Activated T-cell treated with anti-CD3 and anti-CD28 coated beads, Interleukin-2, amount 50 U/mL, for 4 hours (primary cell): ENCODE measurements around the gene CADPS. TPM values are rescaled to one million over a fixed set of nuclear protein-coding genes. Genes with fewer than 3 reads are reported as not detected.

Experiments
- ATAC-seq, 2 donors: fragments of 200-7000 bp; cut with Tn5 transposase; one replicate each; pipeline ENCODE4 v1.10.0; 2021
- DNase-seq: peaks from one replicate; pipeline ENCODE4 v3.0.0-alpha.2; 2020
- H3K27me3 Mint-ChIP-seq: one replicate; pipeline ENCODE4 v1.8.0; 2021; ENCODE audit warnings: low read depth, mixed read lengths
- H3K36me3 Mint-ChIP-seq: one replicate; pipeline ENCODE4 v1.8.0; 2022; ENCODE audit warnings: mixed read lengths; ENCODE audit not compliant: insufficient read depth
- H3K4me1 Mint-ChIP-seq: one replicate; pipeline ENCODE4 v1.8.0; 2021; ENCODE audit warnings: low read depth, mixed read lengths
- H3K4me3 Mint-ChIP-seq: one replicate; pipeline ENCODE4 v1.8.0; 2021; ENCODE audit warnings: mild to moderate bottlenecking, moderate library complexity, mixed read lengths
- H3K9me3 Mint-ChIP-seq: one replicate; pipeline ENCODE4 v1.8.0; 2021; ENCODE audit warnings: mixed read lengths
- total RNA-seq, 3 donors: library from RNA; stranded (reverse); gene quantifications; one replicate each; pipeline ENCODE4 v1.2.1, GENCODE V29; 2021

Gene CADPS
- total RNA-seq, 3 donors from 2014 or later, result not detected

DNA sequence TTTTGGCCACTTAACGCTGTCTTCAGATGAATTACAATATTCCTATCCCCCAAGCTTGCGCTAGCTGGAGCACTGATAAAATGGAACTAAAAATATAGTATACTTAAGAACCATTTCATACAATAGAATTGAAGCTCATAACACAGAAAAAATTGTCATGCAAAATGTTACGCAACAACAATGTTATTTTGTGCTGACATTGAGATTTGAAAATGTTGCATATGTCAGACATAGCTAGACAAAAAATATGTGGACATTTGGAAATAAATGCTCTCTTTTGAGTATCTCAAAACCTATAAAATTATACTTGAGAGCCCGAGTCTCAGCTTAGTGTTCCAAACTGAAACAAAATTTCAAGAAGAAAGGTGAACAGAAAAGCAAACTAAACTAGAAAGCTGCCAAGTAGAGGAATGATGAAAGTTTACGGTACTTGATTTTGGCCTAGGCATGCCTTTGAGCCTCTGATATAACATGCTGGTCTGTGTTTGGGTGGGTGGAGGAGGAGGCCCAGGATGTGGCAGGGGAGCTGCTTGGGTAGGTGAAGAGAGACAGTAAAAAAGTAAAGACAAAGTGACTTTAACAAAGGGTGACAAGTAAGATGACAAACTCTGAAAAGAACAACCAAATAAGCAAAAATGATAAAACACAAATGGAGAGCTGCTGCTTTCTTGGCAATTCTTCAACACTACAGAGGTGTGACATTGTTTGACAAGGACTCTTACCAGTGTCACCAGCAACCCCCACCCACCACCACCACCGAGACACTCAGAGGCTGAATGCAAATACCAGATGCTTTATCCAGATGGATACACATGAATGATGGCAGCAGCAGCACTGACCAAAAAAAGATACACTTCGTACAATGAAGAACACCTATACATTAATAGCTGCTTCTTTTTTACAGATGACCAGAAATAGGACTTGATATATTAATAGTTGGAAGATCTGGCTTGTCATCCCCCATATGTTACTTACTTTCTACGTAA is 372.6 kb downstream of the CADPS start:
- H3K4me3 Mint-ChIP-seq, result no peak overlapping the region
- no peaks in the 10 kb centered on the region for H3K36me3 Mint-ChIP-seq
- no peaks in the 10 kb centered on the region for H3K27me3 Mint-ChIP-seq
- H3K4me1 Mint-ChIP-seq, result no peaks in the 10 kb centered on the region
- ATAC-seq, result no peak
- DNase-seq, result no peak
- no peaks in the 10 kb centered on the region for H3K9me3 Mint-ChIP-seq

DNA sequence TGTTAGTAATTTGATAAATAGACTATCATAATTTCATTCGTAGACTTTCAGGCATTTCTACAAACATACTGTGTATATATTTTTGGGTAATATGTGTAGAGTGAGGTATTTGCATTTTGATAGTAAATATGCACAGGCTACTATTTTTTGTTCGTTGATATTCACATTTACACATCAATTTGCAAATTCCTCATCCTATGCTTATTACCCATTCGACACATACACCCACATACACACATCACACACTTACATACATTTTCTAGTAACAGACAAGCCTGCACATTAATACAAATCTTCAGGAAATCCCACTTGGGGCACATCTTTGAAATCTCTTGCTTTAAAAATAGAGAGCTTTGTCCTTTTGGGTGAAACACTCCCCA is 373.9 kb downstream of the CADPS start:
- Mint-ChIP-seq H3K27me3 (no peaks in the 10 kb centered on the region), H3K9me3 (no peaks in the 10 kb centered on the region), H3K4me3 (no peak overlapping the region), H3K4me1 (no peaks in the 10 kb centered on the region), H3K36me3 (no peaks in the 10 kb centered on the region)
- ATAC-seq (no peak), DNase-seq (no peak)

GRCh38 chr3:62500556-62501288 is 374.5 kb downstream of the CADPS start:
- no peak for DNase-seq

DNA sequence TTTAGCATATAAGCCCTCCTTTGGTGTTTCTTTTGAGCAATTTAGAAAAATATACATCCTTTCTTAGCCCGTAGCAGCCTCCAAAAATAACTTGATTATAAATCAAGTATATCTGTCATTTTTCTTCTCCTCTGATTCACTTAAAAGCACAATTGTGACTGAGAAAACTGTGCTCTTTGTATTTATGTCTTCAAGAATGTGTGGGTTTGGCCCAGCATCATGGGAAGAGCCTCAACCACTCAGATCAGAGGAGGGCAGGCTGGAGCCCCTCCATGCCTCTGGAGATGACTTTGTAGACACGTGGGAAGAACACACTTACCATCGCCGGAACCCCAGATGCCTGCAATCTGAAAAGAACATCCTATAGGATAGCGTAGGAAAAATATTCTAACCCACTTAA is 378.1 kb downstream of the CADPS start:
- Mint-ChIP-seq H3K4me1 (no peaks in the 10 kb centered on the region), H3K36me3 (no peaks in the 10 kb centered on the region), H3K27me3 (no peaks in the 10 kb centered on the region), H3K9me3 (no peaks in the 10 kb centered on the region), H3K4me3 (no peak overlapping the region)
- no peak for ATAC-seq
- DNase-seq, result no peak

More at GRCh38 chr3:62500556-62501288, 374.5 kb downstream of the CADPS start:
- no peaks in the 10 kb centered on the region for H3K4me1 Mint-ChIP-seq
- ATAC-seq, result no peak
- no peak overlapping the region for H3K4me3 Mint-ChIP-seq
- H3K36me3 Mint-ChIP-seq, result no peaks in the 10 kb centered on the region
- H3K27me3 Mint-ChIP-seq, result no peaks in the 10 kb centered on the region
- H3K9me3 Mint-ChIP-seq, result no peaks in the 10 kb centered on the region

- no peak for DNase-seq
- Mint-ChIP-seq H3K36me3 (no peaks in the 10 kb centered on the region), H3K4me3 (no peak overlapping the region), H3K4me1 (no peaks in the 10 kb centered on the region), H3K27me3 (no peaks in the 10 kb centered on the region), H3K9me3 (no peaks in the 10 kb centered on the region)
- no peak for ATAC-seq
Measured at GRCh38 chr3:62496503-62496902, 378.7 kb downstream of the CADPS start.

DNA sequence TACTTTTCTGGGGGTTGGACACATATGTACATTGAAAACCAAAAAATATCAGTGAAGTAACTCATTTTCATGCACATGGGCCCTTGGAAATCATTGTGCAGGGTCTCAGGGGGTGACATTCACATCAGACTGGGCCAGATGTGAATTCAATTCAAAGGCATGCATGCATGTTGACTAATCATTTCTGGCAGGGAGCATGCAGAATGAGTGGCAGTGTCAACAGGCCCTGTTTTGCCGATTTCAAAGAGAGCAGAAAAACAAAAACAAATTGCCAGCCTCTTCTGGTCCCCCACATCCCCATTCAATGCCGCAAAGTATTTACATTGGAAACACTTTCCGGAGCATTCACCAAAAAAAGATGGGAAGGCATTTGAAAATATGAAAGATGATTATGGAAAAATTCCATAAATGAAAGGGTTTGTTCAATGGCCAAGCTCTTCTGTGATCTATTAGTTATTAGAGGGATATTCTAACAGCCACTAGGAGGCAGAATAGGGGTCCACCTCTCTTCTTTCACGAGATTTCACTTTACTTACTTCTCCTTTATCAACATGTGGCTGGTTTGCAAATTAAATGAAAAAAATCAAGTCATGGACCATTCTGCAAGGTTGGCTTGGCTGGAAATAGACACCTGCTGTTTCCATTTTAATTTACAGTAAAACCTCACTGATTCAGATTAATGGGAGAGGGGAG is 382.0 kb downstream of the CADPS start:
- Mint-ChIP-seq H3K27me3 (no peaks in the 10 kb centered on the region), H3K4me1 (no peaks in the 10 kb centered on the region), H3K9me3 (no peaks in the 10 kb centered on the region), H3K36me3 (no peaks in the 10 kb centered on the region), H3K4me3 (no peak overlapping the region)
- ATAC-seq (no peak), DNase-seq (no peak)

- Mint-ChIP-seq H3K4me1 (no peaks in the 10 kb centered on the region), H3K4me3 (no peak overlapping the region), H3K9me3 (no peaks in the 10 kb centered on the region), H3K27me3 (peaks cover 3% of the 10 kb centered on the region), H3K36me3 (no peaks in the 10 kb centered on the region)
- no peak for DNase-seq
- no peak for ATAC-seq
Measured at GRCh38 chr3:62482961-62483360, 392.3 kb downstream of the CADPS start.

- ATAC-seq, result no peak
- Mint-ChIP-seq H3K4me1 (no peaks in the 10 kb centered on the region), H3K27me3 (peaks cover 3% of the 10 kb centered on the region), H3K9me3 (no peaks in the 10 kb centered on the region), H3K36me3 (no peaks in the 10 kb centered on the region), H3K4me3 (no peak overlapping the region)
- no peak for DNase-seq
Measured at GRCh38 chr3:62481962-62482361, 393.3 kb downstream of the CADPS start.

- ATAC-seq (no peak), DNase-seq (no peak)
- Mint-ChIP-seq H3K36me3 (no peaks in the 10 kb centered on the region), H3K4me3 (no peak overlapping the region), H3K27me3 (peaks cover 3% of the 10 kb centered on the region), H3K4me1 (no peaks in the 10 kb centered on the region), H3K9me3 (no peaks in the 10 kb centered on the region)
Measured at GRCh38 chr3:62480056-62480455, 395.2 kb downstream of the CADPS start.

DNA sequence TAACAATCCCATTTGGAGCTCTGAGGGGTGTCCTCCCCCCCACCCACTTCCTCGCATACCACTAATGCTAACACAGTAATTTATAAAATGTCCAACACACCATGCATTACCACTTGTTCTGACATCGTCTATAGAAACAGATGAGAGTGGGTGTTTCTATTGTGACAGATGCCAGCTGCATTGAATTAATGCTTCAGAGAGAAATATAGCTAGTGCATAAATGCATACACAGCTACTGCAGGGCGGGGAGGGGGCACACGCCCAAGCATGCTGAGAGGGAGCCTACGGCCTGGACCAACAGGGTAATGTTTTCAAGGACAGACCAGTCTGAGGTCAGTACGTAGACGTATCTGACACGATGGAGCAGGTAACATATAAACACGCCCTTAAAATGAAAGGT is 395.9 kb downstream of the CADPS start:
- no peak for ATAC-seq

GRCh38 chr3:62475306-62475705 is 399.9 kb downstream of the CADPS start:
- no peak overlapping the region for H3K4me3 Mint-ChIP-seq
- no peaks in the 10 kb centered on the region for H3K4me1 Mint-ChIP-seq
- peaks cover 3% of the 10 kb centered on the region for H3K27me3 Mint-ChIP-seq
- no peaks in the 10 kb centered on the region for H3K9me3 Mint-ChIP-seq
- DNase-seq (no peak), ATAC-seq (no peak)
- H3K36me3 Mint-ChIP-seq, result no peaks in the 10 kb centered on the region

More for the DNA sequence above, 395.9 kb downstream of the CADPS start:
- no peak for DNase-seq
- no peaks in the 10 kb centered on the region for H3K36me3 Mint-ChIP-seq
- no peaks in the 10 kb centered on the region for H3K9me3 Mint-ChIP-seq
- no peaks in the 10 kb centered on the region for H3K4me1 Mint-ChIP-seq
- peaks cover 3% of the 10 kb centered on the region for H3K27me3 Mint-ChIP-seq
- no peak overlapping the region for H3K4me3 Mint-ChIP-seq

DNA sequence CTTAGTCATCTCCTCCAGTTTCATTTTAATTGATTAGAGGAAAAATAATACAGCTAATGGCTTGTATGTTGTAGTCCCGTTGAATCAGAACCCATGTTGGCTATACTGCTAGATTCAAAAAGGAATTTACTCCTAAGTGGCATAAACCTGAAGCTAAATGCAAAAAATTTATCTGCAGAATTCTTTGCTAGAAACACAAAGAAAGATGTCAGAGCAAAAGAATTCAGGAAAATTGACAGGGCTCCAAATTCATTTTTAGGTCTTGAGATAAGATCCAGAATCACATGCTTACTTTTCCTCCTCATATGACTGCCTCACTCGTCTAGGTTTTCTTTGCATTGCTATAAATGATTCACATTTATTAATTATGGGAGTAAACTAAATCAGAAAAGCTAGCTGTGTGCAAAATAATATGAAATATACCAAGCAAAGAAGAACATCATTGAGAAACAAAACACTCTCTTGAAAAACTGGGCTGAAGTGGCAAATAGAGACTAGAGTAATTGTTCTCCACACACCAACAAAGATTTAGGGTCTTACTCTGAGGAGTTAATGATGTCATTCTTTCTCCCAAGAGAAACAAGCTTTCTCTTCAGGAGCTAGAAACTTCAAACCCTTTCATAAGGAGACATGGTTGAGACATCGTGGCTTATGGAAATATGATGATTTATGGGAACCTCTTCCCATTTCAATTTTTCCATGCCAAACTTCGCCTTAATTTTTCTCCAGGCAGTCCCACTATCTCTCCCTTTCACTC is 407.1 kb downstream of the CADPS start:
- DNase-seq (no peak), ATAC-seq (no peak)
- H3K4me1 Mint-ChIP-seq, result no peaks in the 10 kb centered on the region
- no peaks in the 10 kb centered on the region for H3K9me3 Mint-ChIP-seq
- H3K27me3 Mint-ChIP-seq, result peaks cover 5% of the 10 kb centered on the region
- H3K36me3 Mint-ChIP-seq, result no peaks in the 10 kb centered on the region
- no peak overlapping the region for H3K4me3 Mint-ChIP-seq

DNA sequence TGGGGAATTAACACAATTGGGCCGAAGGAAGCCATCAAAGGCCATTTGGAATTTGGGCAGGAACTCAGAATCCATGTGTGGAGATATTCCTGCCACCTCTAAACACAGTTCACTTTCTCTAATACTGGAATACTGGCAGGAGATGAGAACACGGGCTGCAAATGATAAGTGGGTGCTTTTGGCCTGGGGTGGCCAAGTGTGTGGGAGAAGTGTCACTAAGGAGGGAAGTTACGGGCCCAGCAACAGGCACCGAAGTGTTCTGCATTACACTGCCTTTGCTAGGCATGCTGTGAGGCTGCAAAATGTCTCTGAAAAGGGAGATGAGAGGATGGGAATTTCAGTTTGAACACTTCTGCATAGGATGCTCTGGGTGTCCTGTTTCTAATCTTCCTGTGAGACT is 412.4 kb downstream of the CADPS start:
- ATAC-seq (no peak), DNase-seq (no peak)
- no peaks in the 10 kb centered on the region for H3K4me1 Mint-ChIP-seq
- no peak overlapping the region for H3K4me3 Mint-ChIP-seq
- no peaks in the 10 kb centered on the region for H3K27me3 Mint-ChIP-seq
- no peaks in the 10 kb centered on the region for H3K36me3 Mint-ChIP-seq
- no peaks in the 10 kb centered on the region for H3K9me3 Mint-ChIP-seq
